CD4-positive, alpha-beta T cell treated with Interleukin-6 at 100 ng/mL for 8 hours (primary cell): ENCODE measurements around the gene YIPF3.
"Not testable (repeated sequence)": the region's sequence is repeated elsewhere in the genome, so short reads cannot be mapped to it uniquely, and the experiment has no call there.

Experiments
- DNase-seq: peaks from one replicate; pipeline ENCODE4 v3.0.0-alpha.2; 2020; ENCODE audit warnings: mixed read lengths, low spot score

Gene YIPF3

GRCh38 chr6:43509984-43510826 is 6.5 kb downstream of the YIPF3 start, which contains the start of gene LRRC73:
TSS of gene LRRC73 (minus strand) at chr6:43510346. CDS start at chr6:43509785, 561 bp downstream.
- peak; percentile 65 for DNase-seq

- no peak for DNase-seq
Measured at GRCh38 chr6:43509142-43509983, 7.4 kb downstream of the YIPF3 start.

- DNase-seq, result no peak
Measured at GRCh38 chr6:43508481-43509141, 8.1 kb downstream of the YIPF3 start.

DNA sequence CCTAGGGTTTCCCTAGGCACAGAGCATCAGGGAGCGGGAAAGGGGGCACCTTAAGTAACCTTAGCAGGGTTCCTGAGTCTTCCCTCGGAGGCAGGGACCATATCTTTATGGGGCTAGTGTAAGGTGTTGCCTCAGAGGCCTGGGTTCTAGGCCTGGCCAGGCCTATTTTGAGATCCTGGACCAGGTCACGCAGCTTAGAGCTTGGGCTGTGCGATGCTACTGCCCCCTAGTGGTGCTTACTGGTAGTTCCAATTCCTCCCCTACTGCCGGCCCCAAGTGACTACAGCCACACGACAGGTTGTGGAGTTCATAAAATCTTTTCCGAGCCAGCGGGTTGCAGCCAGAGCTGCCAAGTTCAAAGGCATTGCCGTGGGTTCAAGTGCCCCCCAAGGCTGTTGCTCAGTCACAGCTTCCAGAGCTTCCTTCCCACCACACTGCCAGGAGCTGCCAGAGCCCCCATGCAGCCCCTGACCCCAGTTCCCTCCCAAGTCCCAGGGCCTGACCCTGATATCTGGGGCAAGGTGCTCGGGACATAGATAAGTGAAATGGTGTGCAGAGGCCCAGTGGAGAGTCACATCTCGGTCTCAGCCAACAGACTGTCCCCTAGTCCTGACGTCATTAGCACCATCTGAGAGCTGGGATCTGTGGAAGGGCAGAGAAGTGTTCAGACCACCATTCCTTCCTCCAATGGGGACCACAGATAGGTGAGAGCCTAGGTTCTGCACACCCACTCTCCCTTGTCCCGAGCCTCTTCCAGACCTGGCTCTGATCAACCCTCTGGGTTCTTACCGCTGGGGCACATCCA is 9.9 kb downstream of the YIPF3 start:
- peak; percentile 76 for DNase-seq

DNA sequence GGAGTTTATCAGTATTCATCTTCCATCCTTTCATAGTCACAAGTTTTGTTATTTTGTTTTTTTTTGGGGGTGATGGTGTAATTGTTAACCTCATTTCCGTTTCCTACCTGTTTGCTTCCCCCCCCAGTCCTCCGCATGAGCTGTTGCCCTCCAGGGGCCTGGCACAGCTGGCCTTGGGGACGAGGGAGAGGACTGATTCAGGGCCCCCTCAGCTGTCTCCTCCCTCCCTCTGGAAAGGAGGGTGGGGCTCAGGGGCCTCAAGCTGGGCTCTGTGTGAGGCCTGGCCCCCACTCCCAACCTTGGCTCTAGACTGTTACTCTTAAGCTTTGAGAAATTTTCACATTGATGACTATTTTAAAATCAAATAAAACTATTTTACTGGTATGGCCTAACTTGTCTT is 10.6 kb downstream of the YIPF3 start:
- DNase-seq, result no peak

GRCh38 chr6:43505718-43506117 is 11.0 kb downstream of the YIPF3 start:
- DNase-seq, result no peak

- DNase-seq, result no peak
Measured at GRCh38 chr6:43504756-43505593, 11.8 kb downstream of the YIPF3 start.

DNA sequence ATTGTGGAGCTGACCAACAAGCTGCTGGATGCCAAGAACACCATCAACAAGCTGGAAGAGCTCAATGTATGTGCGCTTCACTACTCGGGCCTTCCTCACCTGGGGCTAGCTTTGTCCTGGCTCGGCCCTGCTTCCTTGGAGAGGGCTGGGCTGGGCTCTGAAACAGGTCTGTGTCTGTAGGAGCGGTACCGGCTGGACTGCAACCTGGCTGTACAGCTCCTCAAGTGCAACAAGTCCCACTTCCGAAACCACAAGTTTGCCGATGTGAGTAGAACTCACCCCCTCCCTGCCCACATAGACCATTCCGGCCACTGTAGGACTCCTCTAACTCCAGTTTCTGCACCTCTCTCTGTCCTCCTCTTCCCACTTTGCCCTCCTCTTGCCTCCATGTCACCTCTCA is 13.3 kb downstream of the YIPF3 start:
- no peak for DNase-seq

- no peak for DNase-seq
Measured at GRCh38 chr6:43502666-43503065, 14.1 kb downstream of the YIPF3 start.

- no peak for DNase-seq
Measured at GRCh38 chr6:43500921-43501320, 15.8 kb downstream of the YIPF3 start.

DNA sequence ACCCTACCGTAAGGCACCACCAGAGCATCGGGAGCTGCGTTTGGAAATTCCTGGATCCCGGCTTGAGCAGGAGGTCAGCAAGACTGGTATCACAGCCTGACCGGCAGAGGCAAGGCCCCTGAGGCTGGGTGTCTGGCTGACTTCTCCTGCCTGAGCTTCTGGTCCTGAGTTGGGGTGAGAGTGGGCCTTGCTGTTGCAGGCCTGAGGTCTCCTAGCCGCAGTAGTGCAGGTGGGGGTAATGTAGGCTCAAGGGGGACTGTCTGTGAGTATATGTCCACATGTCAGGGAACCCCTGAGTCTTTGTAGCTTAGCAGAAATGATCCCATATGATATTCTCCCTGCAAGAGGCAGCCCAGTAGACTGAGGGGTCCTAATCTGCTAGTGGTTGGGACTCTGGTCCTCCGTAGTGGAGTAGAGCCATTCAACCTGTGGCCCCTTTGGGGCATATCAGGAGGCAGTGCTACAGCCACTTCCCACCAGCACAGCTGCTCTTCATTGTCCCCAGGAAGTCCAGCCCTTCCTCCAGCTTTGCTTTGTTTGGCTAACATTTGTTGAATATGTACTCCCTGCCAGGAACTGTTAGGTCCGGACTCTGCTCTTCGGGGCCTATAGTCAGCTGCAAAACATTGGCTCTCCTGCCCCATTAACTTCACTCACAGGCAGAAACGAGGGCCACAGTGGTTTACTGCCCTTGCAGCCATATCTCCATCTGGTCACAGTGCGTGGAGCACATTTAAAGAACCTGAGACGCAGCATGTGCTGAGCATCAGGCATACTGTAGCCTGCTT is 17.5 kb downstream of the YIPF3 start:
- DNase-seq, result no peak

GRCh38 chr6:43498291-43498690 is 18.4 kb downstream of the YIPF3 start:
- not testable (repeated sequence) for DNase-seq

GRCh38 chr6:43497689-43498088 is 19.0 kb downstream of the YIPF3 start:
- no peak for DNase-seq

GRCh38 chr6:43497129-43497396 is 19.7 kb downstream of the YIPF3 start:
- DNase-seq, result no peak

- DNase-seq, result no peak
Measured at GRCh38 chr6:43496370-43497128, 20.2 kb downstream of the YIPF3 start.

GRCh38 chr6:43495409-43495941 is 21.3 kb downstream of the YIPF3 start:
- peak; percentile 31 for DNase-seq

GRCh38 chr6:43494766-43495165 is 22.0 kb downstream of the YIPF3 start:
- DNase-seq, result no peak

DNA sequence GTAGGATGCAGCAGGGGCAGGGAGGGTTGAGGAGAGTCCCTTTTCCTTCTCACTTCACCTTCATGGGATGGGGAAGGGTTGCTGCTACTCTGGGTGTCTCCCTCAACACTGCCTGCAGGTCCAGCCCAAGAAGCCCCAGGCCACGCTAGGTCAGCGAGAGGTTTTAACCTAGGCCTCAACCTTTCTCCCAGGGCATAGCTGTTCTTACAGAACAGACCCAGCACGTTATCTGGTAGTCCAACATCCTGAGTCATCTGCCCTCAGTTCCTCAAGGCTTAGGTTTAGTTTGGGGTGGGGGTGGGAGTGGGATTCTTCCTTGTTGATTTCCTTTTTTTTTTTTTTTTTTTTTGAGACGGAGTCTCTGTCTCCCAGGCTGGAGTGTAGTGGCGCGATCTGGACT is 22.4 kb downstream of the YIPF3 start:
- no peak for DNase-seq

DNA sequence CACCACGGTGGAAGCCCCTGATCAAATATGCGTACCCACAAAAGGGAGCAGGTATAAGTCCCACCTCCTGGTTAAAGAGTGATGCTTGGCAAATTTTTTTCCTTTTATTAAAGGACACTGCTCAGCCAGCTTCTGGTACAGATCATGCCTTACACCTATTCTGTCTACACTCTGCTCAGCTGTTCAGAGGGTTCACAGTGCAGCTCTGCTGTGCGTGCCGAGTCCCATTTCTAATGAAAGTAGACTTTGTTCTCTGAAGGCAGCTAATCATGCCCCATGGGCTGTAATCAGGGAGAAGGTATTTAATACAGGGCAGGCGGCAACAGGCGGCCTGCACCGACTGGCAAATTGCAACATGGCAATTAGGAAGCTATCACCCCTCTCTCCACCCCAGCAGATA is 22.9 kb downstream of the YIPF3 start:
- DNase-seq, result no peak
